Measurements from ENCODE around the gene CSTB. TPM values are rescaled to one million over a fixed set of nuclear protein-coding genes. Genes with fewer than 3 reads are reported as not detected.
A peak's percentile ranks its signal among the peaks of the same experiment; 100 is the strongest.

Gene CSTB
- total RNA-seq, 1 donor from 2014 or later = 32.7 TPM

DNA sequence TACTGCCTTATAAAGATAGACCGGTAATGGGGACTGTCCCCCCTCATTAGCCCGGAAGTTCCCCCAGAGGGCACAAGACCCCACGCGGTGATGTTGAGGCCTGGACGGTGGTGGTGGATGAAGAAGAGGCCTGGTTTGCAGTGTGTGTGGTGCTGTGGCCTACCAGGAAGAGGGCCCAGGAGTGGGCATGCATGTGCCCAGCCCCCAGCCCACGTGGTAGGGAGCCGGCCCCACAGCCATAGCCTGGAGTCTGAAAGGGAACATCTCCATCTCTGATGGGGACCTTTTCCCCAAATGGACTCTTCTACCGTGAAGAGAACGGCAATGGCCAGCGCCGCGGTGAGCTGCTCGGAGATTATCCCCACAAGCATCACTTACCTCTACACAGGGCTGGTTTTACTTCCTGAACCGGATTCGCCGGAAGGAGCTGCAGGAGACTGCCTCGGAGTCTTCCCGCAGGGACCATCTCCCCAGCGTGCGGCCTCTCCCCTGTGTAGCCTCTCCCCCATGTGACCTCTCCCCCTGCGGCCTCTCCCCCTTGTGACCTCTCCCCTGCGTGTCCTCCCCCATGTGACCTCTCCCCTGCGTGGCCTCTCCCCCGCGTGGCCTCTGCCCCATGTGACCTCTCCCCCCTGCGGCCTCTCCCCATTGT lies 33.9 kb upstream of the CSTB start:
- Mint-ChIP-seq H3K27me3 (ENCODE audit: unreplicated experiment) (no peaks in the 10 kb centered on the region), H3K4me3 (ENCODE audit: unreplicated experiment) (no peak overlapping the region), H3K27ac (ENCODE audit: unreplicated experiment) (no peak overlapping the region), H3K9me3 (ENCODE audit: unreplicated experiment) (no peaks in the 10 kb centered on the region), H3K36me3 (ENCODE audit: unreplicated experiment) (peaks cover 5% of the 10 kb centered on the region), H3K4me1 (ENCODE audit: low read depth, unreplicated experiment) (no peaks in the 10 kb centered on the region)
- DNase-seq = no peak
- TF ChIP-seq CTCF (IDR thresholded peaks at IDR 0.05; ENCODE audit: partially characterized antibody, unreplicated experiment) = no peak

DNA sequence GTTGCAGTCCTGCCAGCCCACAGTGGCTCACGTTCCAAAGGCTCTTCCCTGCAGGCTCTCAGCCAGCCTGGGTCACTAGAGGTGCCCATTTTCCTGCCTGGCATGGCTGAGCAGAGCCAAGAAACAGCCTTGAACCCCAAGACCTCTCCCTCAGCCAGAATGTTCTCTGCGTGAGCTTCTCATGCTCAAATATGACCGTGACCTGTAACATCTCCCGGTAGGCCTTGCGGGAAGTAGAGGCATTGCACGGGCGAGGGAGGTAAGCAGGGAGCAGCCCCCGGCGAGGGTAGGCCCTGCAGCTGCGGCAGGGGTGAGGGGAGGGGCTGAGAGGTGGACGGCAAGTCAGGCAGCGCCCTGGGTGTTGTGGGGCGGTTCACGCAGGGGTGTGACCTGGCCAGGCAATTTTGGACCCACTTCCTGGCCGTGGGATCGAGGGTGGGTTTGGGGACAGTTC lies 33.3 kb upstream of the CSTB start:
- DNase-seq = no peak
- no peak overlapping the region for H3K4me3 Mint-ChIP-seq (ENCODE audit: unreplicated experiment)
- peak overlapping the region; percentile 52 for H3K27ac Mint-ChIP-seq (ENCODE audit: unreplicated experiment)
- H3K27me3 Mint-ChIP-seq (ENCODE audit: unreplicated experiment) = no peaks in the 10 kb centered on the region
- TF ChIP-seq CTCF (IDR thresholded peaks at IDR 0.05; ENCODE audit: partially characterized antibody, unreplicated experiment) = no peak
- H3K36me3 Mint-ChIP-seq (ENCODE audit: unreplicated experiment) = peaks cover 5% of the 10 kb centered on the region
- H3K4me1 Mint-ChIP-seq (ENCODE audit: low read depth, unreplicated experiment) = no peaks in the 10 kb centered on the region
- H3K9me3 Mint-ChIP-seq (ENCODE audit: unreplicated experiment) = no peaks in the 10 kb centered on the region

DNA sequence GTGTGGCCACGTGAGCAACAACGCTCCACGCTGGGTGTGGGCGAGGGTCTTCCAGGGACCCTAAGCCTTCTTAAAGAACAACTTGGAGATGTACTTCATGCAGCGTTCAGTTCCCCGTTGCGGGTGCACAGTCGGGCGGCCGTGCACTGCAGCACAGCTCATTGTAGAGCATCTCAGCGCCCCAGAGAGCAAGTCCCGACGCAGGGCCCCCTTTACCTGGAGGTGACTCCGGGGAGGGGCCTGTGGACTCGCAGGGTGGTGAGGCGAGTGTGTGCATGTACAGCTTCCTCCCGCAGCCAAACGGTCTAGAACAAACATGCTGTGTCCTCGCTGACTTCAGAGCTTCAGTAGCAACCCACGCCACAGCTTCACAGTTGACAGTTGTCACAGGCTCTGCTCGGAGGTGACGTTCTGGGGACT lies 32.7 kb upstream of the CSTB start:
- Mint-ChIP-seq H3K36me3 (ENCODE audit: unreplicated experiment) (peaks cover 5% of the 10 kb centered on the region), H3K27me3 (ENCODE audit: unreplicated experiment) (no peaks in the 10 kb centered on the region), H3K4me3 (ENCODE audit: unreplicated experiment) (no peak overlapping the region), H3K27ac (ENCODE audit: unreplicated experiment) (no peak overlapping the region), H3K4me1 (ENCODE audit: low read depth, unreplicated experiment) (no peaks in the 10 kb centered on the region), H3K9me3 (ENCODE audit: unreplicated experiment) (no peaks in the 10 kb centered on the region)
- no peak for DNase-seq
- no peak for TF ChIP-seq CTCF (IDR thresholded peaks at IDR 0.05; ENCODE audit: partially characterized antibody, unreplicated experiment)

- Mint-ChIP-seq H3K27me3 (ENCODE audit: unreplicated experiment) (no peaks in the 10 kb centered on the region), H3K4me3 (ENCODE audit: unreplicated experiment) (no peak overlapping the region), H3K9me3 (ENCODE audit: unreplicated experiment) (no peaks in the 10 kb centered on the region), H3K27ac (ENCODE audit: unreplicated experiment) (no peak overlapping the region), H3K4me1 (ENCODE audit: low read depth, unreplicated experiment) (no peaks in the 10 kb centered on the region), H3K36me3 (ENCODE audit: unreplicated experiment) (peaks cover 5% of the 10 kb centered on the region)
- no peak for DNase-seq
- TF ChIP-seq CTCF (IDR thresholded peaks at IDR 0.05; ENCODE audit: partially characterized antibody, unreplicated experiment) = no peak
These were observed 32.3 kb upstream of the CSTB start for GRCh38 chr21:43808367-43808766.

DNA sequence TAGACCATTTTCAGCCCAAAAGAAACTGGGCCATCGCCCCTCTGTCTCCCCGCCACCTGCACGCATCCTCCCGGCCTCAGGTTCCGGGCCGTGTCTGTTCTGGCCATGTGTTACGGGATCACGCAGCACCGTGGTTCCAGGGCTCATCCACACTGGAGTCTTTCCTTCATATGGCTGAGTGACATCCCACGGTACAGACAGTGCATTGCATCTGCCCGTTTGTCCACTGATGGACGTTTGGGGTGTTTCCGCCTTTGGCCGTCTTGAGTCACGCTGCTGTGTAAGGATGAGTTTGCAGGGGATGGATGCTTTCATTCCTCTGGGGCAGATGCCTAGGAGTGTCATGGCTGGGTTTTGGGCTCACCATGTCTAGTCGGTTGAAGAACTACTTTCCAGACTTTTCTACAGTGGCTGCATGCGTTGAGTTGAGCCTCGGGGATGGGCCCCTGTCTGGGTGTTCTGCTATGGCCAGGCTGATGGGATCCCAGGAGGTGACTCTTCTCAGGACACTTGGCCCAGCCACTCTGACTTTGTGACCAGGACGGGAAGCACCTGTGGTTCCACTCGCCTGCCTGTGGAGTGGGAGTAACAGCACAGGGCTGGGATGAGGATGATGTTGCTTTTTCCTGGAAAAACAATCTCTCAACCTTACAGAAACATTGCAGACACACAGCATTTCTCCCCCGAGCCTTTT lies 30.1 kb upstream of the CSTB start:
- DNase-seq = no peak
- peaks cover 5% of the 10 kb centered on the region for H3K36me3 Mint-ChIP-seq (ENCODE audit: unreplicated experiment)
- peaks cover 2% of the 10 kb centered on the region for H3K27me3 Mint-ChIP-seq (ENCODE audit: unreplicated experiment)
- no peak for TF ChIP-seq CTCF (IDR thresholded peaks at IDR 0.05; ENCODE audit: partially characterized antibody, unreplicated experiment)
- H3K4me3 Mint-ChIP-seq (ENCODE audit: unreplicated experiment) = no peak overlapping the region
- H3K4me1 Mint-ChIP-seq (ENCODE audit: low read depth, unreplicated experiment) = no peaks in the 10 kb centered on the region
- H3K9me3 Mint-ChIP-seq (ENCODE audit: unreplicated experiment) = no peaks in the 10 kb centered on the region
- H3K27ac Mint-ChIP-seq (ENCODE audit: unreplicated experiment) = no peak overlapping the region
